H7 (cell line): ENCODE results near the gene PGPEP1. TPM values are rescaled to one million over a fixed set of nuclear protein-coding genes. Genes with fewer than 3 reads are reported as not detected.

Experiments used
- DNase-seq: peaks from one replicate; pipeline ENCODE4 v3.0.0; 2012
- H3K27me3 ChIP-seq: 2 replicates; pipeline ENCODE4 v1.6.0; 2011; ENCODE audit warnings: mild to moderate bottlenecking, low read length; ENCODE audit not compliant: control insufficient read depth, insufficient read depth
- H3K36me3 ChIP-seq: replicated peaks from 2 replicates; pipeline ENCODE4 v1.5.1; 2011; ENCODE audit warnings: low read length; ENCODE audit not compliant: control insufficient read depth, insufficient read depth
- H3K4me3 ChIP-seq: 2 replicates; pipeline ENCODE4 v1.5.1; 2011; ENCODE audit warnings: low read depth, mild to moderate bottlenecking, control low read depth, low read length, moderate library complexity; ENCODE audit not compliant: insufficient read depth
- total RNA-seq: library from RNA; depleted of rRNA; stranded (reverse); fragments of >200 nt; shearing (Covaris generic); gene quantifications from 2 replicates; pipeline ENCODE4 v1.2.3, GENCODE V29; 2014; rRNA removed

The PGPEP1 gene
- total RNA-seq, 1 experiment from 2014 or later: 11.5 TPM

GRCh38 chr19:18416778-18417249 is 76.4 kb downstream of the PGPEP1 start:
- DNase-seq: peak; percentile 96
- Histone ChIP-seq H3K27me3 (peaks cover 22% of the 10 kb centered on the region), H3K36me3 (no peaks in the 10 kb centered on the region), H3K4me3 (peak overlapping the region; percentile 58)

- peaks cover 22% of the 10 kb centered on the region for H3K27me3 ChIP-seq
- peak overlapping the region; percentile 58 for H3K4me3 ChIP-seq
- DNase-seq: peak; percentile 97
- no peaks in the 10 kb centered on the region for H3K36me3 ChIP-seq
Measured at GRCh38 chr19:18417250-18418028, 77.0 kb downstream of the PGPEP1 start.

DNA sequence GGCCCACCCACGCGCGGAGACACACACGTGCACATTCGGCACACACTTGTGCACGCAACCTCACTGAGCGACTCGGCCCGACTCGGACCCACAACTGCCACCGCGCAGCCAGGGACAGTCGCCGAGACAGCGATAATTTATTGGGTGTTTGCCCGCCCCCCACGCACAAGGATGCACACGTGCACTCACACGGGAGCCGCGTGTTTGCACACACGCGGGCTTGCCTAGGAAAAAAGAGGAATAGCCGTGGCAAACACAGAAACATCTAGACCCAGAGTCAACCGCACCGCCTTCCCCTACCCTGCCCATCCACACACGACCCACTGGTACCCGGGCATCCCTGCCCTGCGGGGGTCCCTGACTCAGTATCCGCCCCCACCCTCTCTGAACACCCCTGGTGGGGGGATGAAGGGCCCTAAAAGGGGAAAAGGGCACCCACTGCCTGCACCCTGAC is 77.7 kb downstream of the PGPEP1 start:
- DNase-seq: no peak
- Histone ChIP-seq H3K27me3 (peaks cover 22% of the 10 kb centered on the region), H3K36me3 (no peaks in the 10 kb centered on the region), H3K4me3 (peak overlapping the region; percentile 34)

- Histone ChIP-seq H3K4me3 (peak overlapping the region; percentile 30), H3K27me3 (peaks cover 22% of the 10 kb centered on the region), H3K36me3 (no peaks in the 10 kb centered on the region)
- peak; percentile 71 for DNase-seq
Measured at GRCh38 chr19:18418483-18419194, 78.2 kb downstream of the PGPEP1 start.

GRCh38 chr19:18419195-18419698 is 78.8 kb downstream of the PGPEP1 start, which contains the start of gene SSBP4:
Gene SSBP4 (plus strand): TSS chr19:18419398. CDS start chr19:18419649, 251 bp downstream.
- no peaks in the 10 kb centered on the region for H3K36me3 ChIP-seq
- H3K27me3 ChIP-seq: peaks cover 22% of the 10 kb centered on the region
- DNase-seq: peak; percentile 98
- H3K4me3 ChIP-seq: peak within 1 kb of the TSS; percentile 55

Other genes starting within 250 kb of the PGPEP1 start
- 2.4 and 4.0 TPM in 2 replicates for gene MAST3, start 242.8 kb upstream of the PGPEP1 start, total RNA-seq
- gene PIK3R2, start 187.4 kb upstream of the PGPEP1 start, total RNA-seq: 26.7 and 29.0 TPM in 2 replicates
- 47.3 and 53.4 TPM in 2 replicates for gene IFI30, start 166.8 kb upstream of the PGPEP1 start, total RNA-seq
- gene MPV17L2, start 147.4 kb upstream of the PGPEP1 start, total RNA-seq: 29.2 and 45.0 TPM in 2 replicates
- gene RAB3A, start 136.6 kb upstream of the PGPEP1 start, total RNA-seq: 6.1 and 8.6 TPM in 2 replicates
- gene PDE4C, start 114.2 kb upstream of the PGPEP1 start, total RNA-seq: 0.52 and 1.4 TPM in 2 replicates
- gene IQCN, start 66.1 kb upstream of the PGPEP1 start, total RNA-seq: 0.55 and 0.76 TPM in 2 replicates
- gene JUND, start 59.0 kb upstream of the PGPEP1 start, total RNA-seq: 173 and 181 TPM in 2 replicates
- 787 and 838 TPM in 2 replicates for gene LSM4, start 17.5 kb upstream of the PGPEP1 start, total RNA-seq
- gene GDF15, start 45.6 kb downstream of the PGPEP1 start, total RNA-seq: 0.30 and 1.4 TPM in 2 replicates
- 0.76 TPM in 1 of 2 replicates, not detected in the other for gene LRRC25, start 57.0 kb downstream of the PGPEP1 start, total RNA-seq
- gene SSBP4, start 78.8 kb downstream of the PGPEP1 start, total RNA-seq: 91.1 and 134 TPM in 2 replicates
- gene ISYNA1, start 97.5 kb downstream of the PGPEP1 start, total RNA-seq: 183 and 212 TPM in 2 replicates
- gene ELL, start 181.5 kb downstream of the PGPEP1 start, total RNA-seq: 16.4 and 17.0 TPM in 2 replicates
- 446 and 481 TPM in 2 replicates for gene FKBP8, start 203.0 kb downstream of the PGPEP1 start, total RNA-seq
- 190 and 202 TPM in 2 replicates for gene KXD1, start 217.3 kb downstream of the PGPEP1 start, total RNA-seq
- 1,268 and 1,295 TPM in 2 replicates for gene UBA52, start 231.3 kb downstream of the PGPEP1 start, total RNA-seq
- 117 TPM in 2 replicates for gene REX1BD, start 248.2 kb downstream of the PGPEP1 start, total RNA-seq